Glutamatergic neuron (in vitro differentiated cells): ENCODE results near the gene ANAPC10. TPM values are rescaled to one million over a fixed set of nuclear protein-coding genes. Genes with fewer than 3 reads are reported as not detected.

Experiments used
- DNase-seq: peaks from one replicate; pipeline ENCODE4 v3.0.0; 2022
- H3K27ac Mint-ChIP-seq: one replicate; pipeline ENCODE4 v1.8.0; 2020; ENCODE audit warnings: mild to moderate bottlenecking, mixed read lengths, inconsistent platforms; ENCODE audit not compliant: unreplicated experiment
- H3K27me3 Mint-ChIP-seq: one replicate; pipeline ENCODE4 v1.8.0; 2020; ENCODE audit warnings: mild to moderate bottlenecking, moderate library complexity, mixed read lengths, inconsistent platforms; ENCODE audit not compliant: unreplicated experiment
- H3K36me3 Mint-ChIP-seq: one replicate; pipeline ENCODE4 v1.8.0; 2020; ENCODE audit warnings: mild to moderate bottlenecking, mixed read lengths, inconsistent platforms; ENCODE audit not compliant: unreplicated experiment
- H3K4me1 Mint-ChIP-seq: one replicate; pipeline ENCODE4 v1.8.0; 2020; ENCODE audit warnings: mild to moderate bottlenecking, low read depth, mixed read lengths, inconsistent platforms; ENCODE audit not compliant: unreplicated experiment
- H3K4me3 Mint-ChIP-seq: one replicate; pipeline ENCODE4 v1.8.0; 2020; ENCODE audit warnings: mild to moderate bottlenecking, mixed read lengths, inconsistent platforms; ENCODE audit not compliant: unreplicated experiment
- H3K9me3 Mint-ChIP-seq: one replicate; pipeline ENCODE4 v1.8.0; 2020; ENCODE audit warnings: mild to moderate bottlenecking, moderate library complexity, mixed read lengths, inconsistent platforms; ENCODE audit not compliant: unreplicated experiment
- CTCF ChIP-seq: fragments of 200-600 bp; sonication (generic); IDR thresholded peaks from one replicate; pipeline ENCODE4 v1.5.0; 2021; ENCODE audit not compliant: partially characterized antibody, unreplicated experiment
- total RNA-seq: library from RNA; stranded (reverse); fragmentation: NEBNext Ultra II Directional; extraction: Animal tissue kit (Norgen Biotek cat#: 25700); gene quantifications from one replicate; pipeline ENCODE4 v1.2.1, GENCODE V29; 2021; ENCODE audit not compliant: unreplicated experiment

Gene ANAPC10
- total RNA-seq, 1 donor from 2014 or later, result 16.2 TPM

GRCh38 chr4:145075742-145076468, 22.1 kb downstream of the ANAPC10 start:
- no peak for DNase-seq
- Mint-ChIP-seq H3K36me3 (peaks cover 9% of the 10 kb centered on the region), H3K27me3 (no peaks in the 10 kb centered on the region), H3K4me1 (no peaks in the 10 kb centered on the region), H3K9me3 (no peaks in the 10 kb centered on the region), H3K4me3 (no peak overlapping the region), H3K27ac (no peak overlapping the region)
- TF ChIP-seq CTCF, result no peak

- no peak for TF ChIP-seq CTCF
- H3K4me1 Mint-ChIP-seq, result no peaks in the 10 kb centered on the region
- no peak overlapping the region for H3K4me3 Mint-ChIP-seq
- H3K9me3 Mint-ChIP-seq, result no peaks in the 10 kb centered on the region
- no peaks in the 10 kb centered on the region for H3K27me3 Mint-ChIP-seq
- no peaks in the 10 kb centered on the region for H3K36me3 Mint-ChIP-seq
- DNase-seq, result no peak
- no peak overlapping the region for H3K27ac Mint-ChIP-seq
These were observed 26.4 kb downstream of the ANAPC10 start for GRCh38 chr4:145071560-145071959.

- Mint-ChIP-seq H3K4me3 (no peak overlapping the region), H3K4me1 (peaks cover 1% of the 10 kb centered on the region), H3K27me3 (no peaks in the 10 kb centered on the region), H3K36me3 (no peaks in the 10 kb centered on the region), H3K27ac (no peak overlapping the region), H3K9me3 (no peaks in the 10 kb centered on the region)
- TF ChIP-seq CTCF, result no peak
- DNase-seq, result no peak
These were observed 28.6 kb downstream of the ANAPC10 start for GRCh38 chr4:145069361-145069760.

- Mint-ChIP-seq H3K36me3 (no peaks in the 10 kb centered on the region), H3K27ac (no peak overlapping the region), H3K4me1 (peaks cover 1% of the 10 kb centered on the region), H3K9me3 (no peaks in the 10 kb centered on the region), H3K27me3 (no peaks in the 10 kb centered on the region), H3K4me3 (no peak overlapping the region)
- TF ChIP-seq CTCF, result no peak
- DNase-seq, result no peak
These were observed 31.9 kb downstream of the ANAPC10 start for GRCh38 chr4:145066063-145066501.

GRCh38 chr4:145061318-145061920, 36.6 kb downstream of the ANAPC10 start:
- H3K27me3 Mint-ChIP-seq, result no peaks in the 10 kb centered on the region
- H3K9me3 Mint-ChIP-seq, result no peaks in the 10 kb centered on the region
- no peak overlapping the region for H3K27ac Mint-ChIP-seq
- peaks cover 1% of the 10 kb centered on the region for H3K4me1 Mint-ChIP-seq
- no peak for DNase-seq
- no peaks in the 10 kb centered on the region for H3K36me3 Mint-ChIP-seq
- H3K4me3 Mint-ChIP-seq, result no peak overlapping the region
- peak; percentile 70 for TF ChIP-seq CTCF
